ENCODE measurements around the gene ABLIM2. TPM values are rescaled to one million over a fixed set of nuclear protein-coding genes. Genes with fewer than 3 reads are reported as not detected.

ABLIM2 gene
- total RNA-seq, 1 experiment from 2014 or later, result 1.0 TPM

DNA sequence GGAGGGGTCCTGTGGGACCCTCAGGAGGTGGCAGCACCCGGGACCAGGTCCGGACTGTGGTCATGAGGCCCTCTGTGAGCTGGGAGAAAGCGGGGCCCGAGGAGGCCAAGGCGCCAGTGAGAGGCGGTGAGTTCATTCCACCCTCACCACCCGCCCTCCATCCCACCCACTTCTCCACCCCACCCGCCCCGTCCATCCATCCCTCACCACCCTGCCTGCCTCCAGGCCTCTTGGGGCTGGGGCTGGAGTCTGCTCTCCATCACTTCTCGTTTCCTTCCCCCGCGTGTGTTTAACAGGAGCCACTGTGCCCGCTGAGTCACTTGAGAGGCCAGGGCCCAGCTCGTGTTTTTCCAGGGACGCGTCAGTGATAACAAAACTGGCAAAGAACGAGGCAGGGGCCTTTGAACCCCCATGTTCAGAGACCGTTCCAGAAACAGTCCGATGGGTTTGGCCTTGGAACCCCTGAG is 46.7 kb upstream of the ABLIM2 start:
- Histone ChIP-seq H3K4me1 (ENCODE audit: insufficient read depth, low read length) (no peaks in the 10 kb centered on the region), H3K9ac (ENCODE audit: extremely low read depth, insufficient read length, low read length) (no peak overlapping the region), H3T11ph (ENCODE audit: low read length) (no peak overlapping the region), H2AK5ac (ENCODE audit: insufficient read length, low read length) (no peak overlapping the region), H3K4ac (ENCODE audit: low read depth, low read length) (no peak overlapping the region), H2BK5ac (ENCODE audit: insufficient read length, low read length) (no peak overlapping the region), H3K27ac (ENCODE audit: insufficient read length, low read depth, low read length) (no peak overlapping the region), H3K23ac (ENCODE audit: insufficient read length, low read depth, low read length) (no peak overlapping the region), H4K5ac (ENCODE audit: insufficient read length, low read depth, low read length) (no peak overlapping the region), H2BK15ac (ENCODE audit: low read depth, low read length) (no peak overlapping the region), H2BK120ac (ENCODE audit: low read depth, low read length, poor library complexity, severe bottlenecking) (no peak overlapping the region), H4K8ac (replicated peaks; ENCODE audit: insufficient read length, low read depth, low read length) (no peak overlapping the region), H3K14ac (ENCODE audit: insufficient read depth, low read length) (no peak overlapping the region; the same call in 1 of the 2 replicates), H4K20me1 (ENCODE audit: control insufficient read depth, insufficient read depth, insufficient read length) (no peaks in the 10 kb centered on the region), H3K79me1 (ENCODE audit: insufficient read depth, low read depth, low read length, poor library complexity, severe bottlenecking) (no peaks in the 10 kb centered on the region), H3K18ac (ENCODE audit: insufficient read length, low read depth, low read length) (no peak overlapping the region), H3K79me2 (ENCODE audit: insufficient read depth, low read length) (no peaks in the 10 kb centered on the region), H3K27me3 (ENCODE audit: insufficient read depth, low read length) (no peaks in the 10 kb centered on the region), H3K9me3 (ENCODE audit: control insufficient read depth, low read depth, low read length) (no peaks in the 10 kb centered on the region), H3K56ac (ENCODE audit: insufficient read length, low read depth, low read length) (no peak overlapping the region), H3K4me2 (ENCODE audit: insufficient read depth, insufficient read length, low read length) (no peak overlapping the region), H2BK20ac (ENCODE audit: low read depth, low read length, poor library complexity, severe bottlenecking) (no peak overlapping the region), H3K23me2 (ENCODE audit: insufficient read length, low read depth, low read length, poor library complexity, severe bottlenecking) (no peaks in the 10 kb centered on the region), H4K91ac (ENCODE audit: insufficient read length, low read depth, low read length) (no peak overlapping the region), H2BK12ac (ENCODE audit: insufficient read length, low read depth, low read length) (no peak overlapping the region), H2AFZ (ENCODE audit: low read length) (no peak overlapping the region)
- Mint-ChIP-seq H3K9me3 (no peaks in the 10 kb centered on the region), H3K27me3 (ENCODE audit: low read depth) (peaks cover 2% of the 10 kb centered on the region; the same call in 1 of the 2 replicates), H3K36me3 (ENCODE audit: insufficient read depth in 1 of 3, low read depth in 3 of 3) (no peaks in the 10 kb centered on the region), H3K4me3 (no peak overlapping the region), H3K27ac (peak overlapping the region in 1 of 3 experiments; percentile 19; a peak in 1 of 7 replicates), H3K4me1 (peaks cover 8 to 11% of the 10 kb centered on the region in 2 experiments; a peak in 3 of 4 replicates)
- no CpG with 5 or more reads among the region's 19 CpGs for WGBS (ENCODE audit: extremely low coverage, insufficient read length, low lambda C conversion rate)
- no peak for DNase-seq
- TF ChIP-seq, protein P1, sequence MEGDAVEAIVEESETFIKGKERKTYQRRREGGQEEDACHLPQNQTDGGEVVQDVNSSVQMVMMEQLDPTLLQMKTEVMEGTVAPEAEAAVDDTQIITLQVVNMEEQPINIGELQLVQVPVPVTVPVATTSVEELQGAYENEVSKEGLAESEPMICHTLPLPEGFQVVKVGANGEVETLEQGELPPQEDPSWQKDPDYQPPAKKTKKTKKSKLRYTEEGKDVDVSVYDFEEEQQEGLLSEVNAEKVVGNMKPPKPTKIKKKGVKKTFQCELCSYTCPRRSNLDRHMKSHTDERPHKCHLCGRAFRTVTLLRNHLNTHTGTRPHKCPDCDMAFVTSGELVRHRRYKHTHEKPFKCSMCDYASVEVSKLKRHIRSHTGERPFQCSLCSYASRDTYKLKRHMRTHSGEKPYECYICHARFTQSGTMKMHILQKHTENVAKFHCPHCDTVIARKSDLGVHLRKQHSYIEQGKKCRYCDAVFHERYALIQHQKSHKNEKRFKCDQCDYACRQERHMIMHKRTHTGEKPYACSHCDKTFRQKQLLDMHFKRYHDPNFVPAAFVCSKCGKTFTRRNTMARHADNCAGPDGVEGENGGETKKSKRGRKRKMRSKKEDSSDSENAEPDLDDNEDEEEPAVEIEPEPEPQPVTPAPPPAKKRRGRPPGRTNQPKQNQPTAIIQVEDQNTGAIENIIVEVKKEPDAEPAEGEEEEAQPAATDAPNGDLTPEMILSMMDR (conservative IDR thresholded peaks at IDR 0.05), result no peak
